HepG2 (cell line): ENCODE results near the gene RTP5.

Source experiments
- CENPBD1 ChIP-seq: sonication (generic); formaldehyde crosslinking; IDR thresholded peaks from 2 replicates; pipeline ENCODE4 v1.8.0; 2022; ENCODE audit warnings: missing genetic modification reagents, low read depth, mild to moderate bottlenecking, borderline replicate concordance
- MAFK ChIP-seq, 2 experiments: IDR thresholded peaks in 1 of 2; conservative IDR thresholded peaks in 1 of 2; 2 replicates each; pipeline ENCODE4 v1.6.1; 2011; ENCODE audit warnings: improper control_type of control experiment in 2 of 2, low read length in 2 of 2
- MEIS2 ChIP-seq: sonication (generic); formaldehyde crosslinking; IDR thresholded peaks from 2 replicates; pipeline ENCODE4 v1.9.0; 2021; ENCODE audit warnings: mild to moderate bottlenecking, missing genetic modification reagents
- NONO ChIP-seq, 2 experiments: fragments of 450-650 bp in 1 of 2; sonication (generic) in 1 of 2; formaldehyde crosslinking in 1 of 2; IDR thresholded peaks in 1 of 2; conservative IDR thresholded peaks in 1 of 2; 2 replicates each; pipeline versions ENCODE4 v1.6.1 to v1.8.0; 2017 to 2022; ENCODE audit warnings: mild to moderate bottlenecking in 1 of 2, missing genetic modification reagents in 1 of 2, moderate library complexity in 1 of 2
- SSRP1 ChIP-seq: IDR thresholded peaks from 2 replicates; pipeline ENCODE4 v1.6.1; 2016; ENCODE audit warnings: control low read depth
- TARDBP ChIP-seq: sonication (generic); formaldehyde crosslinking; IDR thresholded peaks from 2 replicates; pipeline ENCODE4 v1.8.0; 2022; ENCODE audit warnings: mild to moderate bottlenecking, missing genetic modification reagents
- ZFP91 ChIP-seq: sonication (generic); formaldehyde crosslinking; IDR thresholded peaks from 2 replicates; pipeline ENCODE4 v1.9.0; 2022; ENCODE audit warnings: missing genetic modification reagents, mild to moderate bottlenecking, borderline replicate concordance
- TF ChIP-seq, protein P1 (sequence below): sonication (generic); formaldehyde crosslinking; conservative IDR thresholded peaks from 2 replicates; pipeline ENCODE4 v1.8.1; 2023; ENCODE audit warnings: missing genetic modification reagents
- TF ChIP-seq, protein P2 (sequence below): sonication (generic); formaldehyde crosslinking; IDR thresholded peaks from 2 replicates; pipeline ENCODE4 v1.5.0; 2020; ENCODE audit warnings: mild to moderate bottlenecking, missing genetic modification reagents, moderate library complexity

DNA sequence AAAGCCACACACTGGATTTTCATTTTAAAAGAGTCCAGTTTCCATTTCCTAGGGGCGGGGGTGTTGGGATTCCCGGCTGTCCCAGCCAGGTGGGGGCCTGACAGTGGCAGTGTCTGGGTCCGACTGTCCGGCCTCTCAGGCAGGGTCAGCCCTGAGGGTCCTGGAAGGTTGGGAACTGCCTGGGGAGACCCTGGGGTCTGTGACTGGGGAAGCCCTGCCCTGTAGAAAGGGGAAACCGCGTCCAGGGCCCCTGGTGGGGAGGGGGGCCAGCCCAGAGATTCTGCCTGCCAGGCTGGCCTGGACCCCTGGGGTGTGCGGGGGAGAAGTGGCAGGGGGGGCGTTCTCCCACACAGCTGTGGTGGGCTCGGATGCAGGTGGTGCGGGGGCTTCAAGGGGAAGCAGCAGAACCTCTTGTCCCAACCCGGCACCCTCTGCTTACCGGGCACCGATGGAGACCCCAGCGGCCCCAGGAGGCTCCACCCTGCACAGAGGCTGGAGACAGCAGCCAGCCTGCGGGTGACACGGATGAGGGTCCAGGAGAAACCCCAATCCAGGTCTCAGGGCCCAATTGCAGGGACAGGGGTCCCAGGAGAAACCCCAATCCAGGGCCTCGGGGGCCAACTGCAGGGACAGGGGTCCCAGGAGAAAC is 4.9 kb downstream of the RTP5 start:
- no peak for TF ChIP-seq ZFP91
- TF ChIP-seq TARDBP = no peak
- no peak for TF ChIP-seq MEIS2 (CRISPR knock-in tag)
- TF ChIP-seq, protein P1, sequence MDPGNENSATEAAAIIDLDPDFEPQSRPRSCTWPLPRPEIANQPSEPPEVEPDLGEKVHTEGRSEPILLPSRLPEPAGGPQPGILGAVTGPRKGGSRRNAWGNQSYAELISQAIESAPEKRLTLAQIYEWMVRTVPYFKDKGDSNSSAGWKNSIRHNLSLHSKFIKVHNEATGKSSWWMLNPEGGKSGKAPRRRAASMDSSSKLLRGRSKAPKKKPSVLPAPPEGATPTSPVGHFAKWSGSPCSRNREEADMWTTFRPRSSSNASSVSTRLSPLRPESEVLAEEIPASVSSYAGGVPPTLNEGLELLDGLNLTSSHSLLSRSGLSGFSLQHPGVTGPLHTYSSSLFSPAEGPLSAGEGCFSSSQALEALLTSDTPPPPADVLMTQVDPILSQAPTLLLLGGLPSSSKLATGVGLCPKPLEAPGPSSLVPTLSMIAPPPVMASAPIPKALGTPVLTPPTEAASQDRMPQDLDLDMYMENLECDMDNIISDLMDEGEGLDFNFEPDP (CRISPR knock-in tag) = no peak
- TF ChIP-seq SSRP1 (CRISPR knock-in tag) = no peak
- TF ChIP-seq, protein P2, sequence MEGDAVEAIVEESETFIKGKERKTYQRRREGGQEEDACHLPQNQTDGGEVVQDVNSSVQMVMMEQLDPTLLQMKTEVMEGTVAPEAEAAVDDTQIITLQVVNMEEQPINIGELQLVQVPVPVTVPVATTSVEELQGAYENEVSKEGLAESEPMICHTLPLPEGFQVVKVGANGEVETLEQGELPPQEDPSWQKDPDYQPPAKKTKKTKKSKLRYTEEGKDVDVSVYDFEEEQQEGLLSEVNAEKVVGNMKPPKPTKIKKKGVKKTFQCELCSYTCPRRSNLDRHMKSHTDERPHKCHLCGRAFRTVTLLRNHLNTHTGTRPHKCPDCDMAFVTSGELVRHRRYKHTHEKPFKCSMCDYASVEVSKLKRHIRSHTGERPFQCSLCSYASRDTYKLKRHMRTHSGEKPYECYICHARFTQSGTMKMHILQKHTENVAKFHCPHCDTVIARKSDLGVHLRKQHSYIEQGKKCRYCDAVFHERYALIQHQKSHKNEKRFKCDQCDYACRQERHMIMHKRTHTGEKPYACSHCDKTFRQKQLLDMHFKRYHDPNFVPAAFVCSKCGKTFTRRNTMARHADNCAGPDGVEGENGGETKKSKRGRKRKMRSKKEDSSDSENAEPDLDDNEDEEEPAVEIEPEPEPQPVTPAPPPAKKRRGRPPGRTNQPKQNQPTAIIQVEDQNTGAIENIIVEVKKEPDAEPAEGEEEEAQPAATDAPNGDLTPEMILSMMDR (CRISPR knock-in tag) = no peak
- TF ChIP-seq MAFK (conservative IDR thresholded peaks at IDR 0.05 in 1 of 2, IDR thresholded peaks at IDR 0.05 in 1 of 2; ENCODE audit: low read length in 2 of 2) = no peak
- no peak for TF ChIP-seq CENPBD1 (CRISPR knock-in tag)
- no peak for TF ChIP-seq NONO (IDR thresholded peaks at IDR 0.05)
- TF ChIP-seq NONO (CRISPR knock-in tag; conservative IDR thresholded peaks at IDR 0.05) = no peak
